Right lobe of liver (tissue), 6 donors: ENCODE results near the gene ZNF385B. TPM values are rescaled to one million over a fixed set of nuclear protein-coding genes. Genes with fewer than 3 reads are reported as not detected.

ENCODE experiments used
- ATAC-seq, 4 donors: fragments of 200-7000 bp; cut with Tn5 transposase; one replicate each; pipeline ENCODE4 v1.9.1; 2020; ENCODE audit warnings: mild to moderate bottlenecking in 4 of 4, moderate library complexity in 4 of 4
- DNase-seq, 3 donors: peaks; one replicate each; pipeline ENCODE4 v3.0.0-alpha.2; 2020
- H3K27ac ChIP-seq, 3 donors: fragments of 200-600 bp; one replicate each; pipeline ENCODE4 v1.8.0; 2022
- H3K27me3 ChIP-seq, 2 donors: fragments of 200-600 bp; one replicate each; pipeline ENCODE4 v1.8.0; 2022
- H3K36me3 ChIP-seq, 4 donors: fragments of 200-600 bp; sonication (generic) in 1 of 4; one replicate each; pipeline versions ENCODE4 v1.5.1 to v1.8.0; 2017 to 2022; ENCODE audit warnings: control low read depth in 1 of 4
- H3K4me1 ChIP-seq, 4 donors: fragments of 200-600 bp; sonication (generic) in 1 of 4; one replicate each; pipeline versions ENCODE4 v1.5.1 to v1.8.0; 2017 to 2022; ENCODE audit warnings: control low read depth in 1 of 4
- H3K4me3 ChIP-seq, 3 donors: fragments of 200-600 bp; one replicate each; pipeline ENCODE4 v1.8.0; 2022
- H3K9me3 ChIP-seq, 4 donors: fragments of 200-600 bp; sonication (generic) in 1 of 4; one replicate each; pipeline versions ENCODE4 v1.5.1 to v1.8.0; 2017 to 2022; ENCODE audit warnings: control low read depth in 1 of 4
- CTCF ChIP-seq, 4 donors: fragments of 200-600 bp in 3 of 4; fragments of 450-650 bp in 1 of 4; IDR thresholded peaks; one replicate each; pipeline versions ENCODE4 v1.5.1 to v1.8.0; 2016 to 2022; ENCODE audit warnings: antibody characterized with exemption in 4 of 4, mild to moderate bottlenecking in 2 of 4
- POLR2A ChIP-seq: fragments of 450-650 bp; IDR thresholded peaks from one replicate; pipeline ENCODE4 v1.6.1; 2017; ENCODE audit warnings: antibody characterized with exemption, mild to moderate bottlenecking
- WGBS: methylation state at CpG from one replicate; pipeline ENCODE4 v1.1.6; 2018; ENCODE audit warnings: low coverage, low lambda C conversion rate; ENCODE audit not compliant: insufficient coverage; ENCODE audit errors: missing lambda C conversion rate; 5-methylcytosine and 5-hydroxymethylcytosine counted together
- intact Hi-C, 2 donors: fragments of 100-400 bp; cut with DNase I; formaldehyde crosslinking; loops; one replicate each; pipeline versions ENCODE4 v1.11.2 to v1.14.1; 2022
- total RNA-seq, 6 experiments: library from RNA; depleted of rRNA in 2 of 6; stranded (reverse); fragments of >200 nt in 2 of 6; fragmentation: NEBNext Ultra II Directional in 3 of 6; extraction: Animal tissue kit (Norgen Biotek cat#: 25700) in 3 of 6; gene quantifications; one replicate each; pipeline versions ENCODE4 v1.1.0 to v1.2.4, GENCODE V29; 2016 to 2023
- donor health status: DM: no; HTN: yes; CAD: no.
- donor health status: DM: no; HTN: no; CAD: no.
- donor health status: DM: no; HTN: no; CAD: no.
- donor health status: DM: no; HTN: yes; CAD: no.
- donor health status: DM: no; HTN: yes; CAD: no.

The ZNF385B gene
- total RNA-seq, 6 experiments from 2014 or later: 3.9 to 15.7 (median 5.9) TPM

DNA sequence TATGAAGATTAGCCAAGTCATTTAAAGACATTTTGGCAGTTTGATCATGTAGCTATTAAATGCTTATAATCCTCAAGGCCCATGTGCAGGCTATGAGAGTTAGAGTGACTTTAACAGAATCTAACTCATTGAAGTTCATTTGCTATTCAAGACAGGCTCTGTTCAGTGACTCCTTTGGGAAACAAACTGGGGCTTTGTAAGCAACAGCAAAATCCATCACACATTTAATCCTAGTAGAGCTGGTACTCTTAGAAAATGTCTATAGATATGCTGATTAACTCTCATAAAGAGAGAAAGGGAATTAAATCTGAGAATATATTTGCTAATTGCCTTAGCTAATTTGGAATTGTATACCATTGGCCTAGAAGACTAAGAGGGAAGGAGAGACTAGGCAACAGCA is 414.0 kb downstream of the ZNF385B start:
- peaks cover 0 to 30% (median 5%) of the 10 kb centered on the region in 4 donors for H3K36me3 ChIP-seq
- H3K27ac ChIP-seq: no peak overlapping the region
- H3K27me3 ChIP-seq: no peaks in the 10 kb centered on the region
- TF ChIP-seq CTCF (IDR thresholded peaks at IDR 0.05): no peak
- no peak for TF ChIP-seq POLR2A
- intact Hi-C loops: no loop called here
- DNase-seq (no peak), ATAC-seq (no peak)
- no peaks in the 10 kb centered on the region for H3K9me3 ChIP-seq
- no peak overlapping the region for H3K4me3 ChIP-seq
- H3K4me1 ChIP-seq: no peaks in the 10 kb centered on the region

- ATAC-seq: no peak
- intact Hi-C loops: no loop called here
Observed at GRCh38 chr2:179446476-179447141, 414.8 kb downstream of the ZNF385B start.

DNA sequence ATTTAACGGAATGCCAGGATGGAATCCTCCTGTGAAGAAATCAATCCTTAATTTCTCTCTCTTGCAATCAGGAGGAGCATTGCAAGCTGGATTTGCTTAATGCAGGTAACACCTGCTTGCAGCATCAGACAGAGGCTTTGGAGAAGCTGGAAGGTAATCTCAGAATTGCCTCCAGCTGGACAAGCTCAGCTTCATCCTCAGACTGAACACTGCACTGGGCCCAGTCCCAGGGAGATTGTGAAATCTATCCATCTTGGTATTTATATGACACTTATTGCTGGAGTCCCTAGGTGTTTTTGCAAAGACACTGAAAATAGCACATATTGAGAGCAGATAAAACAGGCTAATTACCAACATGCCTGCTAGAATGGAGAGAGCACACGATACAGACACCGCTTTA is 417.4 kb downstream of the ZNF385B start:
- intact Hi-C loops: no loop called here
- 90% methylated on average over 3 of the region's 3 CpGs for WGBS
- TF ChIP-seq CTCF (IDR thresholded peaks at IDR 0.05) (no peak), POLR2A (no peak)
- no peak for DNase-seq
- H3K9me3 ChIP-seq: no peaks in the 10 kb centered on the region
- H3K27me3 ChIP-seq: no peaks in the 10 kb centered on the region
- ATAC-seq: no peak
- H3K27ac ChIP-seq: no peak overlapping the region
- H3K4me1 ChIP-seq: no peaks in the 10 kb centered on the region
- no peak overlapping the region for H3K4me3 ChIP-seq
- peaks cover 0 to 30% (median 5%) of the 10 kb centered on the region in 4 donors for H3K36me3 ChIP-seq

More at GRCh38 chr2:179446476-179447141, 414.8 kb downstream of the ZNF385B start:
- no peaks in the 10 kb centered on the region for H3K27me3 ChIP-seq
- no peak overlapping the region for H3K27ac ChIP-seq
- WGBS: 88% methylated on average over 1 of the region's 1 CpG
- H3K9me3 ChIP-seq: no peaks in the 10 kb centered on the region
- no peak for TF ChIP-seq POLR2A
- no peak for TF ChIP-seq CTCF (IDR thresholded peaks at IDR 0.05)
- no peak for DNase-seq
- peaks cover 0 to 30% (median 5%) of the 10 kb centered on the region in 4 donors for H3K36me3 ChIP-seq
- no peaks in the 10 kb centered on the region for H3K4me1 ChIP-seq
- H3K4me3 ChIP-seq: no peak overlapping the region

- peak in 2 of 3 donors; percentile 21 to 57 for DNase-seq
- H3K4me3 ChIP-seq: no peak overlapping the region
- no peaks in the 10 kb centered on the region for H3K27me3 ChIP-seq
- peak in 3 of 4 donors; percentile 58 to 69 (median 59) for ATAC-seq
- H3K9me3 ChIP-seq: no peaks in the 10 kb centered on the region
- no peaks in the 10 kb centered on the region for H3K4me1 ChIP-seq
- 63% methylated on average over 12 of the region's 12 CpGs for WGBS
- TF ChIP-seq CTCF (IDR thresholded peaks at IDR 0.05): no peak
- TF ChIP-seq POLR2A: no peak
- intact Hi-C loops: no loop called here
- H3K36me3 ChIP-seq: peaks cover 0 to 30% (median 5%) of the 10 kb centered on the region in 4 donors
- H3K27ac ChIP-seq: no peak overlapping the region
Observed at GRCh38 chr2:179443180-179443579, 418.2 kb downstream of the ZNF385B start.
